NCI-H2171 (cell line): ENCODE results near the gene MRPL55.
A peak's percentile ranks its signal among the peaks of the same experiment; 100 is the strongest.

Experiments used
- DNase-seq: peaks from one replicate; lab custom pipeline; 2025; lab: John Stamatoyannopoulos, UW

Gene MRPL55

DNA sequence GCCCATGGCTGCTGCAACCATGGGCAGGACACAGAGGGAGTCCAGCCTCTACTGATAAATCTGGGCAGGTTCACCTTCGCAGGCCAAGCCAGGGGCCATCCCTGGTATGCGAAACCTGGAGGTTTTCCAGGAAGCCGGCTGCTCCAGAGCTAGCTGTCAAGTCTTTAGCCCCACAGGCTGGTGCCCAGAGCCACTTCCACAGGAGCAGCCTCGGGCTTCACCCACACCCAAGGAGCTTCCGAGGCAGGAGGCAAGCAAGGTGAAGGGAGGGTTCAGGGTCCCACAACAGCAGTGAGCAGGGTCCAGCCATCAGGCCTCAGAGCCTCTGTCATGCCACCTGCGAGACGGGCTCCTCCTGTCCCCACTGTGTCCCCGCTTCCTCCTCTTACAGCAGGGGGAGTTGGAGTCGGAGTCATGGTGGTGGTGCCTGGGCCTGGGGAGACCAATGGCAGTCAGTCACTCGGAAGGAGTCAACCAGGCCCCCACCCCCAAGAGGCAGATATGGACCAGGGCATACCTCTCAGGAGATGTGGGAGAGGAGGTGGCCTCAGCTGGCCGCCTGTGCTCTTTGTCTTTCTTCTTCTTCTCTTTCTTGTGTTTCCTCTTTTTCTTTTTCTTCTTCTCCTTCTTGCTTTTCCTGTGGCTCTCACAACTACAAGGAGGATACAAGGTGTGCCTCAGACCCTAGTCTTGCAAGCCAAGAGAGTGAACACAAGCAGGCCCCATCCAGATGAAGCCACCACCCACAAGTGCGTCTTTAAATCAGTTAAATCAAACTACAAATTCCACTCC lies 8.1 kb downstream of the MRPL55 start:
- DNase-seq: no peak

- no peak for DNase-seq
Measured at GRCh38 chr1:228099331-228099732, 9.8 kb downstream of the MRPL55 start.

GRCh38 chr1:228098323-228098931 lies 10.7 kb downstream of the MRPL55 start:
- no peak for DNase-seq

GRCh38 chr1:228097333-228098081 lies 11.6 kb downstream of the MRPL55 start:
- no peak for DNase-seq

DNA sequence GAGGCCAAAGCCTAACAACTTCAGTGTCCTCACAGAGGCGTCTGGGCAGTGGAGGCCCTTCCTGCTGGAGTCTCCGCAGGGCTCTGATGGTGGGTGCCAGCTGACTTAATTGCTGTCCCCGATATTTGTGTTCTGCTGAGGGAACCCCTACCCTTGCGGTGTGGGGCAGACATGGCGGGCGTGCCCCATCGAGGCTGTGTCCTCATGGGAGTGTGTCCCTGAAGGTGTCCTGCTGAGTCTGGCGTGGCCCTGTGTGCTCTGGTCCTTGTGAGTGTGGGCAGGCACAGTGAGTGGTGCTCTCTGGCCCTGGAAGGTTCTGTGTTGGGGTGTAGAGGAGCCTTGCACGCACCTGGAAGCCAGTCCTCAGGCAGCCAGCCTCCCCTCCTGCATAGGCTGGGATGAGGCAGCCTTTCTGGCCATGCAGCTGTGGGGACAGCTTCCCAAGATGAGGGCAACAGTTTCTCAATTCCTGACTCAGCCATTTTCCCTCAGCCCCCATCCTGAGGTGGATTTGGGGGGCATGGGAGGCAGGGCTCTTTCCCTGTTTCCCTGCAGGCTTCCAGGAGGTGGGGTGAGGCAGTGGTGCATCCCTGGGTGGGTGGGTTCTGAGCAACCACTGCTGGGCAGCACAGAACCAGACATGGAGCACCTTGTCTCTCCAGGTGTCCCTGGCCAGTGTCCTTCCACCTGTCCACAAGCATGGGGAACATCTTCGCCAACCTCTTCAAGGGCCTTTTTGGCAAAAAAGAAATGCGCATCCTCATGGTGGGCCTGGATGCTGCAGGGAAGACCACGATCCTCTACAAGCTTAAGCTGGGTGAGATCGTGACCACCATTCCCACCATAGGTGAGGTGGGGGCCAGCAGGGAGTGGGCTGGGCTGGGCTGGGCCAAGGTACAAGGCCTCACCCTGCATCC lies 12.4 kb downstream of the MRPL55 start:
- DNase-seq: no peak

- no peak for DNase-seq
Measured at GRCh38 chr1:228095938-228096337, 13.2 kb downstream of the MRPL55 start.

DNA sequence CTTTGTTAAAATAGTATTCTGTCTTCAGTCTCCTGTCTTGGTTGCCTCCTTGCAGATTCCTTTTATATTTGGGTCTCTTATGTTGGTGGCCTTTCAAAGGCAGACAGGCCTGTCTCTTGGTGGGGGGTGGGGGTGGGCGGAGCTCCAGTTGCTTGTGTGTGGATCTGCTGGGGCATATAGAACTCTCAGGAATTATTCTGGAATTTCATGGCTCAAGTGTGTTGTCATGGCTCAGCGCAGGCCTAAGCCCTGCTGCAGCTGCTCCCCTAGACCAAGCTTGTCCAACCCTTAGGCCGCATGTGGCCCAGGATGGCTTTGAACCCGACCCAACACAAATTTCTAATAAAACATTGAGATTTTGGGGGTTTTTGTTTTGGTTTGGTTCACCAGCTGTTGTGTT lies 13.9 kb downstream of the MRPL55 start:
- DNase-seq: no peak

- no peak for DNase-seq
Measured at GRCh38 chr1:228094432-228095016, 14.6 kb downstream of the MRPL55 start.

DNA sequence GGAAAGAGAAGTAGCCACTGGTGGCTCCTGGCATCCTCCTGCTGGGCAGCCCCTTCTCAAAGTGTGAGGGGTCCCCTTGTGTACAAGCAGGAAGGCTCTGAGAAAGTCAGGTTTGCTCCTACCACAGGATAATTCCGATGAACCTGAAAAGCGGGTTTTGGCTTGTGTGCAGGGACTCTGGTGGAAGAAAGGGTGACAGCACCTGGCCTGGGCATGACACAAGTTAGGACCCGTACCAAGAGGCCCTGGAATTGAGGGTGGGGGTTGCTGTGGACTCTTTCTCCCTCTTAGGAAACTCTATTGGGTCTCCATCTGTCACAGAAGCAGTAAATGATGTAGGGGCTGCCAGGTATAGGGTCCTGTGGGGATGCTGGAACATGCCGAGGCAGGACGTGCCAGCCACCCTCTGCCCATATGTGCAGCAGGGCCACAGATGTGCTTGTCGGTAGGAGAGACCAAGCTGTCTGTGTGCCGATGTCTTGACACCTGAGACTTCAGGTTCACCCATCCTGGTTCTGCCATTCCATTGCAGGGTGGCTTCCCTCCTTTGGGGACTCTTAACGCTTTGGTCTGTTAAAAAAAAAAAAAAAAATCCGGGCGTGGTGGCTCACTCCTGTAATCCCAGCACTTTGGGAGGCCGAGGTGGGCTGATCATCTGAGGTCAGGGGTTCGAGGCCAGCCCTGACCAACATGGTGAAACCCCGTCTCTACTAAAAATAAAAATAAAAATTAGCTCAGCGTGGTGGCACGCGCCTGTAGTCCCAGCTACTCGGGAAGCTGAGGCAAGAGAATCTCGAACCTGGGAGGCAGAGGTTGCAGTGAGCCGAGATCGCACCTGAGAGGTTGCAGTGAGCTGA lies 15.8 kb downstream of the MRPL55 start:
- DNase-seq: peak; percentile 82

- DNase-seq: no peak
Measured at GRCh38 chr1:228092342-228093049, 16.6 kb downstream of the MRPL55 start.

DNA sequence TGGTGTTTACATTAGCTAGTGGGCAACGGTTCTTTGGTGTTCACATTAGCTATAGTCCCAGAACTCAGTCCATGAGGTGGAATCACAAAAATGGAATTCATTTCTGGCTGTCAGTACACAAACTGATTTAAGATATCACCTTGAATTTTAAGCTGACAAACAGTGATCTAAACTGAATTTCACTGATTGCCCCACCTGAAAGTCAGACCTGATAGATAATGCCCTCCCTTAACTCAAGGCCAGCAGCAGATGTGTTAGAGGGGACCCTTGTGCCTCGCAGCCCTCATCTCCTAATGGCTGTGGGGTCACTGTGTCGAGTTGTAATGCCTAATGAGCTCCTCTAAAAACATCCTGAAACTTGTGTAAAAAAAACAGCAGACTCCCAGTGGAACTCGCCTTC lies 18.0 kb downstream of the MRPL55 start:
- DNase-seq: no peak

DNA sequence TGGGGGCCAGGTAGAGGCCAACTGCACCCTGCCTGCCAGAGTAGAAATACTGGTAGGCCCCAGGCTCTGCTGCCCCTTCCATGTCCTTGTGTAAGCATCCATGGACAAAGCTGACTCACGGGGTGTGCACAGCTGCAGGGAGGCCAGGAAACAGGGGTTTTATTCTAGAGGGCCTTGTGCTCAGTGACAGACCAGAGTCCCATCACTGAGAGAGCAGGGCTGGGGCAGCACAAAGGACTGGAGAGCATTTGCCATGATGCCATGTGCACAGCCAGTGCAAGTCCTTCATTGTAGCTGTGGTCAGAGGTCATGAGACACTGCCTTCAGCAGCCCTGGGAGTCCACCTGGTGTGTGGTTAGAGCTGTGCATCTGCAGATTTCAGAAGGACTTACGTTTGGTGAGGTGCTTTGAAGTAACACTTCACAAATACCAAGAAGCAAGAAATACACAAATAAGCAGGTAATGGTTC lies 18.5 kb downstream of the MRPL55 start:
- DNase-seq: no peak

GRCh38 chr1:228089519-228090380 lies 19.3 kb downstream of the MRPL55 start:
- DNase-seq: no peak

DNA sequence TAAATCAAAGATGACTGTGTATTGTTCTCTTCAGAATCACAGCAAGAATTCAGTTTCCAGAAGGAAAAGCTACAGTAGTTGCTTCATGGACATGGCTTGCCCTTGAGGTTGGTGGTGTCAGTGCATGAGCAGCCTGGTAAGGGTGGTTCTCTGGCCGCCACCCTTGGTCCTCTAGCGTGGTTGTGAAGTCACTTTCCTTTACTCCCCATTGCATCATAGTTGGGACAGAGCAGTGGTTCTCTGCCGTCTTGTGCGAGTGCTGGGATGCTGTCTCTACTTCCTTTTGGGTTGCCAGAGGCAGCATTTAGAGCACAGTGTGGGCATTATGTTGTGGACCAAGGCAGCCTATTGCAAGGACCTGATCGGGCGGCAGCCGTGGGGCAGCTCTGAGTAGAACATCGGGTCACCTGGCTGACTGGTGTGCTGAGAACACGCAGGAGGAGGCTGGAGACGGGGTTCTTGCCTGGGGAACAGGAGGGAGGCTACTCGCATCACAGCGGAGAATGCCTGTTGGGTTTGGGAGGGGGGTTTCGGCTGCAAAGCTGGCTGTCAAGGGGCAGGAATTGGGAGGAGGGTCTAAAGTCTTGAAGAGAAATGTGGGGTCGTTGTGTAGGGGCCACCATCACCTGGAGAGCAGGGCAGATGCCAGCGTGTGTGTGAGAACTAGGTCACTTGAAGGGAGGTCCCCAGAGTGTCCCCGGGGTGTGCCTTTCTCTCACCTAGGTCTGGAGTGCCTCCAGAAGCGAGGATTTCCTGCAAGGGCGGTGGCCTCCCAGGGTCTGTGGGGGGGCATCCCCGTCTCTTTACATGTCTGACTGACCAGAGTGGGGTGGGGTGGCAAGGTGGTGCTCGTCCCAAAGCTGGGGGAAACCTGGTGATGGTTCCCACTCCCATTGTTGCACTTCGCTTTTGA lies 20.3 kb downstream of the MRPL55 start:
- no peak for DNase-seq

DNA sequence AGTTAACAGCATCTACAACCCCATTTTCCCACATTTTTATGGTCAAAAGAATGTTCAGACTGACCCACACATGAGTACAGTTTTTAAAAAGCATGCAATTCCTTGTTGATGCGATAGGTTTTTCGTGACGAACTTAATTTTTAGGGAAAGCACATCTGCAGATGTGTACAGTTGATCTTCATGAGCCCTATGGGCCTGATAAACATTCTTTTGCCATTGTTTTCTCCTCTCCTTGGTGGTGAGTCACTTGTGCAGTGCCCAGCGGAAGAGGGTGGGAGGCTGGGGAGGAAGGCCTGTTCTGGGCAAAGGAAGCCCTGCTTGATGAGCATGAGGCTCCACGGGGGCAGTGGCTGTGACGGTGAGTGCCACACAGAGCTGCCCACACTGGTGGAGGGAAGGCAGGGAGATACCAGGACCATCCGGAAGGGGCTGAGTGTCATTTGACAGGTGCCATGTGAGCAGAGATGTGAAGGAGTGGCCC lies 21.3 kb downstream of the MRPL55 start:
- DNase-seq: no peak

GRCh38 chr1:228085287-228085951 lies 23.7 kb downstream of the MRPL55 start:
- no peak for DNase-seq

GRCh38 chr1:228084797-228085196 lies 24.3 kb downstream of the MRPL55 start:
- DNase-seq: no peak
